GM21723 (cell line): ENCODE measurements around the gene XPO4.
"Not testable (repeated sequence)": the region's sequence is repeated elsewhere in the genome, so short reads cannot be mapped to it uniquely, and the experiment has no call there.

Experiments used
- ATAC-seq: cut with Tn5 transposase; IDR thresholded peaks from one replicate; pipeline ENCODE4 v1.9.1; 2021; ENCODE audit warnings: mild to moderate bottlenecking, moderate library complexity; ENCODE audit not compliant: unreplicated experiment

The XPO4 gene

DNA sequence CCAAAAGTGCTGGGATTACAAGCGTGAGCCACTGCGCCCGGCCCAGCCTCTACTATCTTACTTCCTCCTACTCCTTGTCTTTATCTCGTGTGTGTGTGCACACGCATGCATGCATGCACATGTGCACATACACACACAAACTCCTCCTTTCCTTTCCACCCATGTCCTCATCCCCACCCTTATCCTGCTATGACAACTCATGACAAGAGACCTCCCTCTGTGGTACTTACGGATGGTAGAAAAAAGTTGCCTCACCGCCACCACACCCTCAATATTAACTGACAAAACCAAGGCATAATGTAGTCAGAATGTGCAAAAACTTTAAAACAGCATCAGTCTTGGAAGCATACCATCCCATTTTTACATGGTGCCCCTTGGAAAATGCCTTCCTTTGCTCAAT, 112.9 kb downstream of the XPO4 start:
- ATAC-seq: no peak

DNA sequence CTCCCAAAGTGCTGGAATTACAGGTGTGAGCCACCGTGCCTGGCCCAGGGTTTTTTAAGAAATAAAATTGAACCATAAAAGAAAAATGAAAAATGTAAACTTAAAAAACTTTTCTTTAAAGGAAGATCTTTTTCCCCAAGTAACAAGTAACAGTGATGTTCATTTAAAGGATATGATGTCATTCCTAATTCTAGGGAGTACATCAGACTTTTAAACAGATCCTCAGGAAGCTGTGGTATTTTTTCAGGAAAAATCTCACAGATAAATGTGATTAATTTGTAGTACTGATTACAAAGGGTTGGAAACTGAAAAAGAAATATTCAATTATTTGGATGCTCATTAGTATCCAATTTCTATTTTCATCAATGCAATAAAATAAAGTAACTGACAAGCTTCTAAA, 114.2 kb downstream of the XPO4 start:
- no peak for ATAC-seq

DNA sequence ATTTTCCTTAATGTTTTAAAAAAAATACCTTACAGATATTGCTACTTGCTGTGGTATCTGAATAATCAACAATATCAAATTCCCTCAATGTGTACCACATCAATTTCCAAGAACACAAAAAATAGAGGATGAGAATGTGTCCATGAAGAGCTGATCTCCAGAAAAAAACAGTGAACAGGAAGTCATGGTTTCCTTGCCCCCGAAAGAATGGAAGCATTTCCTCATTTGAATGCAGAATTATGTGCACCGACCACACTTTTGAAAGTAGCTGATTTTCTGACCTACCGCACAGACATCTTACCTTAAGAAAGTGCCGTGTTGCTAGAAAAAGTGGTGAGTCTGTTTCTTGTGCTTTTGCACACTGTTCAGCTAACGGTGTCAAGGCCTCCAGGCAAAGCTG, 115.4 kb downstream of the XPO4 start:
- ATAC-seq: no peak

DNA sequence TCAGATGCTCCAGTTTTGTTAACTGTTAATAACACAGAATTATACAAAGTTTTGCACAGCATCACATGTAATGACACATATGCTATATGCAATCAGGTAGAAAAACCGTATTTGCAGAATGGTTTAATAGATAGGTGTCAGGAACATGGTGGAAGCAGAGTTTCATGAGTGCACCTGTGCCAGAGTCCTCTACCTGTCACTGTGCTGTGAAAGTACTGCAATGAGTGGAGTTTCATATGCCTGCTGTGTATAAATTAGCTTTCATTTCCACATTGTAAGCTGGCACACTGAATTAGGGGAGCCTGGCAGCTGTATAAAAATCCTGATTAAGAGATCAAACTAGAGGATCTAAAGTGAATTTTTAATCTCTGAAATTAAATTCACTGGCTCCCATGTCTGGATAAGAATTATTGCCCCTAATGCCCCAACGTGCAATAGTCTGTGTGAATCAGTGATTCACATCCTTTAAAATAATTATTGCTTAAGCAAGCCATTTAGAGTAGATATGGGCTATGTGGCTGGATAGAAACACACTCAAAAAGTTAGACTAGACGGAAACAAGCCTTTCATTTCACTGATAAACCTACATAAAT, 120.3 kb downstream of the XPO4 start:
- peak; percentile 83 for ATAC-seq

DNA sequence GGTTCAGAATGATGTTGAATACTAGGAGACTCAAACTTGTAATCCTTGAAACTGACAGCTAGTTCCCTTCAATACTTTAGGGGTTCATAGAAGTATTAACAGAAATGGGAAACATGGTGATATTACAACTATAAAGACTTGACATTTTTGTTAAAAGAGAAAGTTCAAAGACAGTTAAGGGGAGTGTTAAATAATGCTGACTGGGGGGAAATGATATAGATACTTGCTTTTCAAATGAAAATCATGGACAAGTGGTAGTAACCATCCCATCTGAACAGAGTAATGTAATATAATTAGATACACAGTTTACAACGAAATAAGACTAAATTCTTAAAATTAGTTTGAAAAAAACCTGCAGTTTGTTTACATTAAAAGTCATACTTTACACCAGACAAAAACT, 122.2 kb downstream of the XPO4 start:
- no peak for ATAC-seq

DNA sequence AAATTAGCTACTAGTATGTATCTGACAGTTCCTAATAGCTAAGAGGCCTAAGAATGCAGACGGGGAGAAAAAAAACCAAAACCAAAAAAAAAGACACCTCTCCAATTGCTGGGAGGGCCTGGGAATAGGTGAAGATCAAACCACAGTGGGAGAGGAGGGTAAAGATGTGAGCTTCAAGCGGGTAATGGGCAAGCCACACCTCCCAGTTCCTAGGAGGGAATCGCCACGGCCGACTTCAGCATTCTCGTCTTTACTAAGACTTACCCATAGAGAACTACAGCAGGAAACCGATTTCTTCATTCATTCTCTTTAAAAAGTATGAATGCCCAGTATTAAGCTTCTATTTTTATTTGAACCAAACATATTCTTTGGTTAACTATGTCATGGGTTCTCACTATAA, 123.1 kb downstream of the XPO4 start:
- no peak for ATAC-seq

DNA sequence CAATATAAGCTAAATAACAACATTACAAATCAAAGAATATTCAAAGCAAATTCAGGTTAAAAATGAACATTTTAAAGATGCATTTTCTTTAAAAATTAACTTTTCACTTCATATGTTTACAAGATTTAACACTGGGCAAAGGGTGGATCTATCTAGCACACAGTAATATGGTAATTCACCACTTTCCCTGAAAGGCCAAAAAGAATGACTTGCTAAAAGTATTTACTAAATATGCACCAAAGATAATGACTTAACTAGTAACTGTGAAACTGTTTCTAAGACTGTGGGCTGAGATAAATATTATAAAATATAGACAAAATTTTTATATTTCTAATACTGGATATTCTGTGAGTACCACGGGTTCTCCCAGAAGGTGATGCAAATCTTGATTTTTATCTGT, 124.2 kb downstream of the XPO4 start:
- ATAC-seq: no peak

DNA sequence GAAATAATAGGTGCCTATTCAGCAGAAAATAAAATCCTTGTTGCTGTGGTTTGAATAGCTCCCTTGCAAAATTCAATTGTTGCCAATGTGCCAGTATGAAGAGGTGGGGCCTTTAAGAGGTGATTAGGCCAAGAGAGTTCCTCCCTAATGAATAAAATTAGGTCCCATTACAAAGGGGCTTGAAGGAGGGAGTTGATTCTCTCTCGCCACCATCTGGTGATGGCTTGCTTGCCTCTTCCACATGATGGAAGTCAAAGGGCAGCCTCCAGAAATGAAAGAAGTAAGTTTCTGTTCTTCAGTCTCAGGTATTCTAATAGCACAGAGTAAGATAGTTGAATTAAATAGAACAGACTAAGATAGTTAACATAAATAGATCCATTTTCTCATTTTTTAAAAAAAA, 125.8 kb downstream of the XPO4 start:
- ATAC-seq: no peak

DNA sequence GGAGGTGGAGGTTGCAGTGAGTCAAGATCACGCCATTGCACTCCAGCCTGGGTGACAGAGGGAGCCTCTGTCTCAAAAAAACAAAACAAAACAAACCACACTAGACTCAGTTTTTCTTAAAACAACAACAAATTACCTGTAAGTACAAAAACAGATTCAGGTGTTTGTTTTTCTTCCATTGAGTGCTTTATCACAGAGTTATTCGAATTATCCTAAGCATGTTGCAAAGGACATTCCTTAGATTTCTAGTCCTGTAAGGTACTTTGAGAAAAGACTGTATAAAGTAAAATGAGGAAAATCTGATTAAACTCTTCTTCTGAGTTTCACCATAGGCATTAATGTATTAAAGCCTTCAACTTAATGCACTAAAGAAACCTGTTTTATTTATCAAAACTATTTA, 126.6 kb downstream of the XPO4 start:
- ATAC-seq: no peak

DNA sequence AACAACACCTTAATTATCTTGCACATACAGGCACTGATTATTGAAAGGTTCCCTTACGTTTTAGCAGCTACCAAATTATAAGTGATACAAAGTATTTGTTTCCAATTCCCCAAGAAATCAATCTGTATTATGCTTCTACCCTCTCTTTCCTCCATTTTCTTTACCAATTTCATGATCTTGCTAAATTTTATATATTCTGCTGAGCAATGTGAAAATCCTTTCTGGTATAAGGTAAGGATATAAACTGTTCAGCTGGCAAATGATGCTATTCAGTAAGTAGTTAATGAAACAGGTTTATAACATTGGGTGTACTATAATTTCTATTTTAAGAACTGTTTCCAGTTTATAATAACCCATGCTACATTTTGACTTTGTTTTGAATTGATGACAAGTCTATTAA, 127.8 kb downstream of the XPO4 start:
- ATAC-seq: no peak

DNA sequence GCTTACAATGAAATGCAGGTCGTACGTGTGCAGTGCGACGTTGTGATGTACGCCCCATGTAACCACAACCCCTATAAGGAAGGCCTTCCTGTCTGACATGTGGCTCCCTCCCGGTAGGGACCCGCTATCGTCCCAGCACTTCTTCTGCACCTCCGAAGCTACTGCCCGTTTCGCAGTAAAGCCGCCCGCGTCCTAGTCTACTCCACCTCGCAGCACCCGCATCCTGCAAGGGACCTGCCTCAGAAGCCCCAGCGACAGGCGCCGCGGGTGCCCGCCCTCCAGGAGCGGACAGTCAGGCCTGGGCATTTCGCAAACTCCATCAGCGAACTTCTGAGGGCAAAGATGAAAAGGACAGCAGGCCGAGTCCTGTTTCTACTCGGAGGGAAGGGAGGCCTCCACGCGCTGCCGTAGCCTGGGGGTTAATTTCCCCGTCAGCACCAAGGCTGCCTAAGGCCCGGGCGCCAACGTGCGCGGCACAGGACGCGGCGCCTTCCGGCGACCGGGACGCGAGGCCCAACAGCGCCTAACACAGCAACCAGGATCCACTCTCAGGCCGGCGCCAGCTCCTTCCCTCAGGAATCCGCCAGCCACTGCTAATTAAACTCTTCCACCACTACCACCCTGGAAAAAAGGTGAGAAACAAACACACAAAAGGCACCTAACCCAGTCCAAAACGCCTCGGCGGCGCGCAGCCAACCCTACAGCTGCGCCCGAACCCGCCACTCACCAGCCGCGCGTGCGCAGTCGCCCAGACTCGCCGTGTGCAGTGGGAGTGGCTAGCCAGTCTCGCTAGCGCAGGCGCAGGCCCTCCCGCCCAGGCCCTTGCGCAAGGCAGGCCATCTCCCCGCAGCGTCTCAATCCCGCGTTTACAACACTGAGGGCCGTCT, 129.1 kb downstream of the XPO4 start, which contains the start of gene EEF1AKMT1:
TSS of gene EEF1AKMT1 (minus strand) at position 768 of the 887 bp plus-strand sequence. CDS start 16,363 bp downstream, outside the sequence.
- peak; percentile 81 for ATAC-seq

DNA sequence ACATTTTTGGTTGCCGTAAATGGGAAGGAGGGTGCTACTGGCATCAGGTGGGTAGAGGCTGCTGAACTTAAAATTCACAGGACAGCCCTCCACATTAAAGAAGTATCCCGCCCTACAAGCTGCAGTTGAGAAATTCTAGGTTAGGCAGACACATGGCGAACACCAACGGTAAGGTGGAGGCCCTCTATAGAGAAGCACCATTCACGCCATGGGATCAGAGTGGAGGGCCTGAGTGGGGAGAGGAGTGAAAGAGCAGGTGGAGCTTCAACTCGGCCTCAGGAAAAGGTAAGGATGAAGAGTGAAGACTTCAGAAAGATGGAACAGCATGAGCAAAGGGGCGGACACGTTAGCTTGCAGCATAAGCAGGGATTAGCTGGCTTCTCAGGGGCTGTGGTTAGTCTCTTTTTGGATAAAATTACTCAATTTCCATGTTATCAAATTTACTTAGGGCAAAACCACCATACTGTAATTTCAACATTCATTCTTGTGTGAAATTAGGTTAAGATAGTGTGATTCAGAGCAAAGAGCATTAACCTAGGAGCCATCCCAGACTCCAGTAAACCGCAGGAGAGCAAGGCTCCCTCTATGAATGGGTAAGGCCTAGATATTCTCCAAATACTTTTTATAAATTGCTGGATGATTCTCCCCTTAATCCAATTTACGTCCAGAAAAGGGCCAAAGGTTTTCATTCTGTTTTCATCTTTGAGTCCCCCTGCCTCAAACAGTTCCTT, 130.0 kb downstream of the XPO4 start:
- no peak for ATAC-seq

DNA sequence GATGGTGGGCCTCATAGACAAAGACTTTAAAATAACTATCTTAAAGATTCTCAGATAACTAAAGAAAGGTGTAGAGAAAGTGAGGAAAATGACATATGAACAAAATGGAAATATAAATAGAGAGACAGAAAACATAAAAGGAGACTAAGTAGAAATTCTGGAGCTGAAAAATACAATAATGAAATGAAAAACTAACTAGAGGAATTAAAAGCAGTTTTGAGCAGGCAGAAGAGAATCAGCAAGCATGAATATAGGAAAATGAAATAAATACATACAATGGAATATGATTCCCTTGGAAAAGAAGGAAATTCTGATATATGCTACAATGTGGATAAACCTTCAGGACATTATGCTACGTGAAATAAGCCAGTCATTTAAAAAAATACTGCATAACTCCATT, 132.7 kb downstream of the XPO4 start:
- no peak for ATAC-seq

DNA sequence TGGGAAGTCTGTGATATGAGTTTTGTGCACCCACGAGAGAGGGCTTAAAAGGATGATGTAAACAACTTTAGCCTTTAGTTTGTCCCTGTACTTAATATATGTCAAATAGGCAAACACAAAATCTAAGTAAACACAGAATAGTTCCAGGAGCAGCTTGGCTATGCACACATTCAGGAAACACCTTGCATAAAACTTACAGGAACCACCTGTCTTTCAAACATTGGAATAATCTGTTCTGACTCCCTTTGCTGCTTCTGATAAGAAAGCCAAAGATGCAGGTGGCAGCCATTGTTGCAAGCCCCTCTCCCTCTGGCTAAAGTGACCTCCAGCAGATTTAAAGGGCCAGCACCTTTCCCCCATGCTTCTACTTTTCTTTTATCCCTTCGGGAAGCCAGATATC, 133.5 kb downstream of the XPO4 start:
- ATAC-seq: no peak

DNA sequence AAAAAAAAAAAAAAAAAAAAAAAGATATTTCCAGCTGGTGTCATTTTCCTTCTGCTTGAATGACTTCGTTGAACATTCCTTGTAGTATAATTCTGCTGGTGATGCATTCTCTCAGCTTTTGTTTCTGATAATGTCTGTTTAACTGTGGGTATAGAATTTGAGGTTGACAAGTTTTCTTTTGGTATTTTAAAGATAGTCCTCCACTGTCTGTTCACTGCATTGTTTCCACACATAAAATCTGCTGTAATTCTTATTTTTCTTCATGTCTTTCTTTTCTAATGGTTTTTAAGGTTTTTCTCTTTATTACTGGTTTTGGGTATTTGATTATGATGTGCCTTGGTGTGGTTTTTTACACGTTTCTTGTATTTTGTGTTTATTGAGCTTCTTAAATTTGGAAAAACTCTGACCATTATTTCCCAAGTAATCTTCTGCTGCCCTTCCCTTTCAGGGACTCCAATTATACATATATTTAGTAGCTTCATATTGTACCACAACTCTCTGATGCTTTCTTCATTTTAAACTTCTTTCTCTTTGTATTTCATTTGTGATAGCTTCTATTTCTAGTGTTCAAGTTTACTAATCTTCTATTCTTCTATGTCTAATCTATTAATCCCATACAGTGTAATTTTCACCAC, 135.1 kb downstream of the XPO4 start:
- no peak for ATAC-seq

DNA sequence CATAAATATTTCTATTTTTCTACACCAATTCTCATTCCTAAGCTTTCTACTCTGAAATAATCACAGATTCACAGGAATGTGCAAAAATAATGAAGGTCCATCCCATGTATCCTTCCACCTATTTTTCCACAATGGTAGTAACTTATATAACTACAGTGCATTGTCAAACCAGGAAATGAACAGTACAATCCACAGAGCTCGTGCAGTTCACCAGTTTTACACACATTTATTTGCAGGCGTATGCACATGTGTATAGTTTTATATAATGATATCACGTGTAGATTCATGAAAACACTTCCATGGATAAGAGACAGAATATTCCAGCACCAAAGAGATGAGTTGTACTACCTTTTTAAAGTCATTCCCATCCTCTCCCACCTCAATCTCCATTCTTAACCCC, 141.7 kb downstream of the XPO4 start:
- no peak for ATAC-seq

DNA sequence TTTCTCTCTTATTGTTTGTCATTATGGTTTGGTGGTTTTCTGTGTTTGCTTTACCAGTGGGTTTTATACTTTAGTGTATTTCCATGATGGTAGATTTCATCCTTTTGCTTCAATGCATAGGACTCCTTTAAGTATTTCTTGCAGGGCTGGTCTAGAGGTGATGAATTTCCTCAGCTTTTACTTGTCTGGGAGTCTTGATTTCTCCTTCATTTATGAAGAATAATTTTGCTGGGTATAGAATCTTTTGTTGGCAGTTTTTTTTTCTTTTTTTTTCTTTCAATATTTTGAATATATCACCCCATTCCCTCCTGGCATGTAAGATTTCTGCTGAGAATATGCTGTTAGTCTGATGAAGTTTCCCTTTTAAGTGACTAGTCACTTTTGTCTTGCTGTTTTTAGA, 148.5 kb downstream of the XPO4 start:
- no peak for ATAC-seq

DNA sequence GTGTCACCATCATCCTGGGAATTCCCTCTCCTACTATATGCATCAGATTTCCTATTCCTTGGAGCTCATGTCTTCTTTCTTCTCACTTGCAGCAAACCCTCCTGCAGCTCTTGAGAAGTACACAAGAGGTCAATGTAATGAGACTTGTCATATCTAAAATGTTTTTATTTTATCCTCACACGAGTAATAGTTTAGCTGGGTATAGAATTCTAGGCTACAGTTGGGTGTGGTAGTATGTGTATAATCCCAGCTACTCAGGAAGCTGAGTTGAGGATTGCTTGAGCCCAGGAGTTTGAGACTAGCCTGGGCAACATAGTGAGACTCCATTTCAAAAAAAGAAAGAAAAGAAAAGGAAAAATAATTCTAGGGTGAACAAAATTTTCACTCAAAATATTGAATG, 153.2 kb downstream of the XPO4 start:
- ATAC-seq: no peak

DNA sequence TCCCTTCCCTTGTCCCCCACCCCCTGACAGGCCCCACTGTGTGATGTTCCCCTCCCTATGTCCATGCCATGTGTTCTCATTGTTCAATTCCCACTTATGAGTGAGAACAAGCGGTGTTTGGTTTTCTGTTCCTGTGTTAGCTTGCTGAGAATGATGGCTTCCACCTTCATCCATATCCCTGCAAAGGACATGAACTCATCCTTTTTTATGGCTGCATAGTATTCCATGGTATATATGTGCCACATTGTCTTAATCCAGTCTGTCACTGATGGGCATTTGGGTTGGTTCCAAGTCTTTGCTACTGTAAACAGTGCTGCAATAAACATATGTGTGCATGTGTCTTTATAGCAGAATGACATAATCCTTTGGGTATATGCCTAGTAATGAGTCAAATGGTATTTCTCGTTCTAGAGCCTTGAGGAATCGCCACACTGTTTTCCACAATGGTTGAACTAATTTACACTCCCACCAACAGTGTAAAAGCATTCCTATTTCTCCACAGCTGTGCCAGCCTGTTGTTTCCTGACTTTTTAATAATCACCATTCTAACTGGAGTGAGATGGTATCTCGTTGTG, 158.6 kb downstream of the XPO4 start:
- not testable (repeated sequence) for ATAC-seq

DNA sequence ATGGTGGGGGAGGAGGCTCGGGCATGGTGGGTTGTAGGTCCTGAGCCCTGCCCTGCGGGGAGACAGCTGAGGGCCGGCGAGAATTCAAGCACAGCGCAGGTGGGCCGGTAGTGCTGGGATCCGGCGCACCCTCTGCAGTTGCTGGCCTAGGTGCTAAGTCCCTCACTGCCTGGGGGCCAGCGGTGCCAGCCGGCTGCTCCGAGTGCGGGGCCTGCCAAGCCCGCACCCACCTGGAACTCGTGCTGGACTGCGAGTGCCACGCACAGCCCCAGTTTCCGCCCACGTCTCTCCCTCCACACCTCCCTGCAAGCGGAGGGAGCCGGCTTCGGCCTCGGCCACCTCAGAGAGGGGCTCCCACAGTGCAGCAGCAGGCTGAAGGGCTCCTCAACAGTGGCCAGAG, 162.5 kb downstream of the XPO4 start:
- ATAC-seq: no peak

DNA sequence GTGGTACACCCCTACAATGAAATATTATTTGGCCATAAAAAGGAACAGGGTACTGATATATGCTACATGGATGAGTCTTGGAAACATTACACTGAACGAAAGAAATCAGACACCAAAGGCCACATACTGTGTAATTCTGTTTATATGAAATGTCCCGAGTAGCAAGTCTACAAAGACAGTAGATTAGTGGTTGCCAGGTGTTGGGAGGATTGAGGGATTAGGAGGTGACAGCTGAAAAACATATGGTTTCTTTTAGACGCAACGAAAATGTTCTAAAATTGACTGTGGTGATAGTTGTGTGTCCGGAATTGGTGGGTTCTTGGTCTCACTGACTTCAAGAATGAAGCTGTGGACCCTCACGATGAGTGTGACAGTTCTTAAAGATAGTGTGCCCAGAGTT, 163.9 kb downstream of the XPO4 start:
- ATAC-seq: no peak
